ENCODE data around the gene MYH10.

Gene MYH10

DNA sequence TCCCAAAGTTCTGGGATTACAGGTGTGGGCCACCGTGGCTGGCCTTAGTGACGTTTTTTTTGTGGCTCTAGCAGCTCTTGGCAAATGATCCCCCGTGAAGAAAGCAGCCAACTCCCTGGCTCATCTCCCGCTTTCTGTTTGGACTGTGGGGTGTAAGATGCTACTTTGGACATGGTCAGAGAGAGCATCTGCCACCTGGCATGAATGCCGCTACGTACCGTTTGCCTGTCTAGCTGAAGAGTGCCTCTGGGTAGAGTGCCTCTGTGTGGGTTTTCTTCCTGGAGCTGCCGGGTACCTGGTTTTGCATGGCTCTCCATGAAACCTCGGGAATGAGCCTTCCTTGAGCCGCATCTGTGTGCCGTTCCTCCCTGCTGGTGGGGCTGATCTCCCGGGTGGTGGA lies 160.6 kb downstream of the MYH10 start:
- DNase-seq = no peak

DNA sequence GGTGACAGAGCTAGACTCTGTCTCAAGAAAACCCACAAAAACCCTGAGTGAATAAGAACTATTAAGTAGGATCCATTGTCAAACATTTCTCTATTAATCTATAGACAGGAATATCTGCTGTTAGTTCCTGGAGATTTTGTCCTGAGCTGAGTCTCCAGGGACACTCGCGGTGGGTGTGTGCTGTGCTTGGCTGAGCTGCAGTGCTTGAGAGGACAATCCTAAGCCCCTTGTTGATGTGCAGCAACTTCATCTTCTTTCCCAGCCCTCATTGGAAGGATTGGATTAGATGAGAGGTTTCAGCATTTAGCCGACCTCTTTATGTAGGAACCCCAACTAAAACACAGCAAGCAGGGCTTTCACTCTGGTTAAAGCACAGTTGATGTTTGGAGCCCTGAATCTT lies 161.5 kb downstream of the MYH10 start:
- DNase-seq = no peak

DNA sequence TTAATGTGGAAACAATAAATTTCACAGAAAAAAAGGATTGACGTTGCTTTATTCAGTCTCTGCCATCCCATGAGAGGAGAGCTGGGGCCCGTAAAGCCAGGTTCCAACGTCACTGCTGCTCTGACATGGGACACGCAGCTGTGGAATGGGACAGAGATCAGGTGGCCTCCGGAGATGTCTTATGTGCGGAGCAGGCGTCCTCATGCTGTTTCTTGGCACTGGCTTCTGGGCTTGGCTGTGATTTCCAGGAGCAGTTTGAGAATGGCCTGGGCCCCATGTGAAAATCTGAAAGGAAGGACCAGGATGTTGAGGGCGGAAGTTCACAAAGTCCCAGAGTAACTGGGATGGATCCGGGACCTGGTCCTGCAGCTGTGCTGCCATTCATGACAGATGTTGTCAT lies 162.4 kb downstream of the MYH10 start:
- DNase-seq = no peak

DNA sequence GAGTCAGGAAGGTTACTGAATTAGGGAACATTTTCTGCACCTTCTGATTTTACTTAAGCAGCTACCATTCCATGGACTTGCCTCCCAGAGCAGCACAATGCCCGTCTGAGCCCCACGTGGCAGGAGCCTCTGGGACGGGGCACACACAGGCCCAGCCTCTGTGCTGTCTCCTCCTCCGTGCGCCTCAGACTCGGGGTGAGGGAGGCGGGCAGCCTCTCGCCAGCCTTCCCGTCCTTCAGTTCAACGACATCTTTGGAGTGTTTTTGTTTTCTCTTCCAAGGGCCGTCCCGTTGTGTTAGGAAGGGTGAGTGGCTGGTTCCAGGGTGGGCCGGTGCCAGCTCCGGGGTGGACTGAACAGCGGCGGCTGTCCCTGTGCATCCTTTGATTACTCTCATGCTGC lies 163.0 kb downstream of the MYH10 start:
- no peak for DNase-seq

GRCh38 chr17:8466873-8467272 lies 163.7 kb downstream of the MYH10 start:
- no peak for DNase-seq

- DNase-seq = no peak
Measured at GRCh38 chr17:8466456-8466855, 164.1 kb downstream of the MYH10 start.

GRCh38 chr17:8465759-8466158 lies 164.8 kb downstream of the MYH10 start:
- DNase-seq = no peak

DNA sequence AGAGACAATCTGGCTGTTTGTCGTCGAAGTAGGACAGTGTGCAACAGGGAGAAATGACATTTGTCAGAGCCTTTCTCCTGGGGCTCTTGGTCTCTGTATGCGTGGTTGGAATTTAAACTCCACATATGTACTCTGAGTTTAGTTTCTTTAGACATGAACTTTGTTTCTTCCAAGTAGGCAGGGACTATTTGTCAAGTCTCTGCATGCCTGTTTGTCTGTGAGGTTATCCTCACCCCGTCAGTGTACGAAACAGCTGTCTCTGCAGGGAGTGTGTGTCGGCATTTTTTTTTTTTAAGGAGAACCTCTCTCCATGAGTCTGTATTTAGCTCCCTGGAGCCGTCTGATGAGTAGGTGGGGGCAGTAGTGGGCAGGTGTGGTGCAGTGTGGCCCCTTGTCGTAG lies 165.2 kb downstream of the MYH10 start:
- no peak for DNase-seq

DNA sequence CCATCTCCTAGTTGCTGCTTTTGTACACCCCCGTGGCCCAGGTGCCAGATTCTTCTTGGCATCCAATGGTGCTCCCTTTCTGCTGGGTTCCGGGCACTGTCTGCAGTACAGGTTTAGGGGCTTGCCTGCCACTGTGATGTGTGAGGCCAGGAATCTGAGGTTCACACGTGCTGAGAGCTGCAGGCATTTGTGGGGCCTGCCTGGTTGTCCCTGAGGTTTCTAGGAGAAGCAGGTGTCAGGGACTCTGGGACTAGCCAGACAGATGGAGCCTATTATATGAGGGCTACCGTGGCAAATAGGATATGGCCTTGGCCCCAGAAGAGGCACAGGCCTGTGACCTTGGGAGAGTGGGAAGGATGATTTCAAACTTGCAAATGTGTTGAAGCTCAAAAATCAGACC lies 165.6 kb downstream of the MYH10 start:
- DNase-seq = no peak

DNA sequence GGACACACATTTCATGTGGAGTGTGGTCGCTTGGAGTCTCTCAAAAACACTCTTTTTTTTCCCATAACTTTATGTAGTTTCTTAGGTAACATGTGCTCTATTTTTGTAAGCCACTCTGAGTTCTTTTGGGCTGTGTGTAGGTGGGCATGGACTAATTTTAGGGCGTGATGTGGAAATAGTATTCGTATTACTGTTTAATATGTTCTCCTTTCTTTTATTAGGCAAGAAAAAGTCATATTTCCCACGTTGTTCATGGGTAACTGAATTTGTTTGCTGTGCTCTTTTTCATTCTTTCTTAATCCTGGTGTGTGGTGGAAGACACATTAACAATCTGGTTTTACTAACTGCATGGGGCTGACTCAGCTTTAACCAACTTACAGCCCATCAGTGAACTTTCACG lies 167.4 kb downstream of the MYH10 start:
- no peak for DNase-seq

GRCh38 chr17:8462564-8462963 lies 168.0 kb downstream of the MYH10 start:
- DNase-seq = no peak

GRCh38 chr17:8459831-8460230 lies 170.7 kb downstream of the MYH10 start:
- no peak for DNase-seq

DNA sequence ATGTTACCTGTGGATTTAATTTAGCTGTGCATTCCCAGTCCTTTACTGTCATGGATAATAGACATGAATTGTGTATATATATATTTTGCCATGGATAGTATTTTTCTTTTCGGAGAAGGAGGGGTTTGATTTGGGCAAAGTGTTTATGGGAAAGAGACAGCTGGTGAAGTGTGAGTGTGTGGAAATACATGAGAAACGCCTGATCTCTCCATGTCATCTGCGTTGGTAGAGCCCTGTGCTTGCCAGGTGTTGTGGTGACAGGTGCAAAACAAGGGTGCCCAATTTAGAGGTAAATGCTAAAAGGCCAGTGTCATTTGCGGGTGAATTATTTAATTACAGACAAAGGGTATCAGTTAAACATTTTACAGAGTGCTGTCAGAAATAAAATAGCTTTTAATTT lies 171.4 kb downstream of the MYH10 start:
- DNase-seq = no peak

GRCh38 chr17:8458128-8458527 lies 172.4 kb downstream of the MYH10 start:
- no peak for DNase-seq

- no peak for DNase-seq
Measured at GRCh38 chr17:8455665-8456209, 174.8 kb downstream of the MYH10 start.

DNA sequence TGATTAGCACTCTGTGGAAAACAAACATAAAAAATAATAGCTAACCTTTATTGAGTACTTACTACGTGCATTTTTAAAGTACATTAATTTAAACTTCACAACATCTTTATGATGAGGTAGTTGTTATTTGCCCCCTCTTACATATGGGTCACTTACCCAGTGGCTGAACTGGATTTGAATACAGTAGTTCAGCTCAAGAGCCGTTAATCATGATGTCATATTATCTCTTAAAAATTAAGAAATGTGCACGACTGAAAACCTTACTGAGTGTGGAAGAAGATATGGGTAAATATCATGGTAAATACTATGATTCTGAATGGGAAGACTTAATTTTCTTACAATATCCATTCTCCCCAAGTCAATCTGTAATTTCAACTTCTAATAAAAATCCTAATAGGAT lies 177.2 kb downstream of the MYH10 start:
- DNase-seq = no peak

DNA sequence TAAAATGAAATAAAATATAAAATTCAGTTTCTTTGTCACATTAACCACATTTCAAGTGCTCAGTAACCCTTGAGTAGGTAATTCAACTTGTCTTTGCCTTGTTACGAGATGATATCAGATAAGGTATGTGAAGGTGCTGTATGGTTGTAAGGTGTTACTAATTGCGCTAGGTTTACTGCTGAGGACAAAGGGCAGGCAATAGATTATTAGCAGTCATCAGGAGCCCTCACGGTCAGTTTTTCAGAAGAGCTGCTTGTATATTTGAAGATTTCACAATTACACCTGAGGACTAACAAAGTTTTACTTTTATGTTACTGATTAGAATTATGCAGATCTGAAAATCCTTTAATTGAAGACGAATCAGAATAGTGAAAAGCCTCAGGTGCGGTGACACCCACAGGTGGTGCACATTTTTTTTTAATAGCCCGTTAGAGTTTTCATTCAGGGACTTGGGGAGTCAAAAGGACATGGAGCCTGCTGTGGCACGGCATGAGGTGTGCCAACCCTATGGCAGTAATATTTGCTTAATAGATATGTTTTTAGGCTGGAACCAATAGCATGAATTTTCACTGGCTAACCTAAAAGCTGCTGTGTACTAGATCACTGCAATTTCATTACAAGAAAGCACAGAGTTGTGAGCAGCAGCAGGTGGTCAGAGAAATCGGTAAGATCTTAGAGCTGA lies 178.5 kb downstream of the MYH10 start:
- no peak for DNase-seq

- no peak for DNase-seq
Measured at GRCh38 chr17:8448310-8448709, 182.2 kb downstream of the MYH10 start.

GRCh38 chr17:8447799-8448198 lies 182.7 kb downstream of the MYH10 start:
- no peak for DNase-seq

DNA sequence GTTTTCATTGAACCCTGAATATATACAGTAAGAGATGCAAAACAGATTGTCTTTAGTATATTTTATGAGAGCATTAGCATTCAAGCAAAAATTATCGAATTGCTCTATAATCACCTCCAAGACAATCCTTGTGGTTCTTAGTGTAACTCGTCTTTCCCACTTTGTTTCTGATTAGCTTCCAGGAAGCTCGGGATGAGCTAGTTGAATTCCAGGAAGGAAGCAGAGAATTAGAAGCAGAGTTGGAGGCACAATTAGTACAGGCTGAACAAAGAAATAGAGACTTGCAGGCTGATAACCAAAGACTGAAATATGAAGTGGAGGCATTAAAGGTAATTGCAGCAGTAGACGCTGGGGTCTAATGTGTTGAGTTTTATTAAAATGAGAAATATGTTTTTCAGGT lies 185.0 kb downstream of the MYH10 start:
- DNase-seq = no peak

GRCh38 chr17:8444494-8444893 lies 186.0 kb downstream of the MYH10 start:
- DNase-seq = no peak

DNA sequence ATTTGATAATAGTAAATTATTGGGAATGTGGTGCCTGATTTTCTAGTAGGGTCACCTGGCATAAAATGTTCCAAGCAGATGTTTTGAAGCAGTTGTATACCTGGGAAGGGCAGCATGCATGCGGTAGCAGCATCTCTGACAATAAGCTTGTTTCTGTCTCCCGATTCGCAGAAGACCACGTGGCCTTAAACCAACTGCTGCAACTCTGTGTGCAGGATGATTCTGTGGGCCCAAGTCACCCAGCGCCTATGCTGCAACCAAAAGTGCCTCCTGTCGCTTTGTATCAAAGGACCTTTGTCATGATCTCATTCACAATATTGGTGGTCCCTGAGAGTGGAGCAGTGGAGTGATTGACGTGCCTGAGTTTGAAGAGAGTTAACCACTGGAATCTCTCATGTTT lies 186.8 kb downstream of the MYH10 start:
- no peak for DNase-seq

DNA sequence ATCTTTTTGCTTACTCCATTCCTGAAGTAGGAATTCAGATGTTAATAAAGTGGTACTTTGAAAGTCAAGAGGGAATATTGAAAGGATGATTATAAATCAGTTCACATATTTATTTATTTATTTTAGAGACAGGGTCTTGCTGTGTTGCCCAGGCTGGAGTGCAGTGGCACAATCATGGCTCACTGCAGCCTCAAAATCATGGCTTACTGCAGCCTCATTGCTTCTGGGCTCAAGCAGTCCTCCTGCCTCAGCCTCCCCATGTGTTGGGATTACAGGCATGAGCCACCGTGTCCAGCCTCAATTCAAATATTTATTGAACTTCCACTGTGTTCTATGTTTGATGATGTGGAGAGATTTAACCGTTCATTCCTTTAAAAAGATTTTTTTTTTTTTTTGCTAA lies 188.2 kb downstream of the MYH10 start:
- no peak for DNase-seq

GRCh38 chr17:8441690-8442089 lies 188.8 kb downstream of the MYH10 start:
- DNase-seq = no peak

DNA sequence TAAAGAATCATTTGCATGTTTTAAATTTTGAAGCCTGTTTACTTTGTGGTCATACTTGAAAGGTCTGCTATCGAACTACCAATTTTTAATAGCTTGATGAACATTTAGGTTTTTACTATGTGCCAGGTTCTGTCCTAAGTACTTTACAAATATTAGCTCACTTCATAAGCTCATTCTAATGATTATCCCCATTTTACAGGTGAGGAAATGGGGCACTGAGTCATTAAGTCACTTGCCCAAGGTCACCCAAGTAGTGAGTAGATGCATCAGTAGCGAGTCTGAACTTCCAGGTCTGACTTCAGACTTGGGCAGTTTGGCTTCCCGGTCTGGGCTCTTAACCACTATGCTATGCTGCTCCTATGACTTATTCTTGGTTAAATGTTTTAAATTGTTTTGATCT lies 190.8 kb downstream of the MYH10 start:
- no peak for DNase-seq

Measured in NCI-H345 (cell line).